ENCODE measurements around the gene CELA1. TPM values are rescaled to one million over a fixed set of nuclear protein-coding genes. Genes with fewer than 3 reads are reported as not detected.

CELA1 gene
- polyA plus RNA-seq, 1 of the 3 experiments (the other 2 are of a cell fraction): 0.05 TPM

- DNase-seq: no peak
- Histone ChIP-seq H2AFZ (ENCODE audit: low read depth) (no peak overlapping the region), H3K27ac (ENCODE audit: low read depth in 2 of 2, low read length in 1 of 2) (no peak overlapping the region), H3K4me3 (ENCODE audit: low read depth in 2 of 2, low read length in 1 of 2) (no peak overlapping the region), H3K9me3 (no peaks in the 10 kb centered on the region), H3F3A (replicated peaks; ENCODE audit: insufficient read depth) (no peaks in the 10 kb centered on the region), H3K9me2 (no peaks in the 10 kb centered on the region), H4K20me1 (ENCODE audit: insufficient read depth) (no peaks in the 10 kb centered on the region), H3K4me1 (ENCODE audit: control insufficient read depth in 1 of 2, insufficient read depth in 2 of 2, low read depth in 1 of 2, low read length in 1 of 2) (peaks cover 0 to 2% of the 10 kb centered on the region in 2 experiments; a peak in 1 of 4 replicates), H3K79me2 (ENCODE audit: insufficient read depth) (no peaks in the 10 kb centered on the region), H3K36me3 (replicated peaks in 1 of 2; ENCODE audit: control insufficient read depth in 1 of 2, insufficient read depth in 2 of 2, low read length in 1 of 2) (no peaks in the 10 kb centered on the region), H3K4me2 (no peak overlapping the region), H3K9ac (no peak overlapping the region), H3K27me3 (ENCODE audit: insufficient read depth) (no peaks in the 10 kb centered on the region)
- 88% methylated on average over 5 of the region's 5 CpGs for WGBS (ENCODE audit: low lambda C conversion rate)
- ChIA-PET CTCF (interaction anchor here (1.3 to 2.3 kb wide), 3 partner anchors 12 to 104 kb away, joined by 3 to 7 read pairs (median 3); no protein-coding TSS in a partner anchor), POLR2A (no interaction called here)
- TF ChIP-seq FOSL2 (IDR thresholded peaks at IDR 0.05; ENCODE audit: borderline replicate concordance, low read depth): no peak
- TF ChIP-seq FOXM1 (IDR thresholded peaks at IDR 0.05; ENCODE audit: low read depth): no peak
- TF ChIP-seq CTCF (IDR thresholded peaks at IDR 0.05): no peak
- TF ChIP-seq IRF3 (IDR thresholded peaks at IDR 0.05; ENCODE audit: low read depth, low read length): no peak
- no peak for TF ChIP-seq MXI1 (IDR thresholded peaks at IDR 0.05; ENCODE audit: low read depth, low read length)
- TF ChIP-seq USF2 (IDR thresholded peaks at IDR 0.05; ENCODE audit: borderline replicate concordance, low read depth, low read length): no peak
- TF ChIP-seq MAX (IDR thresholded peaks at IDR 0.05; ENCODE audit: low read depth): no peak
- TF ChIP-seq CHD2 (IDR thresholded peaks at IDR 0.05; ENCODE audit: low read length, partially characterized antibody): no peak
- no peak for TF ChIP-seq YY1 (IDR thresholded peaks at IDR 0.05; ENCODE audit: low read depth)
- no peak for TF ChIP-seq RFX5 (IDR thresholded peaks at IDR 0.05; ENCODE audit: low read length)
- no peak for TF ChIP-seq EZH2phosphoT487 (IDR thresholded peaks at IDR 0.05; ENCODE audit: borderline replicate concordance, low read depth)
- TF ChIP-seq NRF1 (IDR thresholded peaks at IDR 0.05; ENCODE audit: low read depth, low read length): no peak
- no peak for TF ChIP-seq RXRA (IDR thresholded peaks at IDR 0.05; ENCODE audit: borderline replicate concordance, low read depth)
- TF ChIP-seq MEF2A (IDR thresholded peaks at IDR 0.05; ENCODE audit: borderline replicate concordance, low read depth): no peak
These were observed 24.0 kb downstream of the CELA1 start for GRCh38 chr12:51322452-51322851.

Measured in SK-N-SH (cell line).